RWPE1 (cell line): Measurements from ENCODE around the gene GINS1.
A peak's percentile ranks its signal among the peaks of the same experiment; 100 is the strongest.

Experiments used
- CTCF ChIA-PET: fragments of 350-600 bp; sonication (Branson Sonifier 250); formaldehyde crosslinking; extraction: SDS; loops from one replicate; lab custom pipeline; 2021; lab: Yijun Ruan, JAX
- POLR2A ChIA-PET: fragments of 400-600 bp; formaldehyde crosslinking; extraction: SDS; loops from one replicate; lab custom pipeline; 2020; ENCODE audit warnings: antibody characterized with exemption; ENCODE audit not compliant: low non-redundant PET; lab: Yijun Ruan, JAX
- DNase-seq: peaks from one replicate; pipeline ENCODE4 v3.0.0; 2012; ENCODE audit warnings: low spot score
- H3K27ac ChIP-seq: fragments of 450-650 bp; 2 replicates; pipeline ENCODE4 v1.5.1; 2017
- TF ChIP-seq, protein P1 (sequence below): fragments of 450-650 bp; conservative IDR thresholded peaks from 2 replicates; pipeline ENCODE4 v1.5.1; 2017; ENCODE audit warnings: low read depth, mild to moderate bottlenecking

Gene GINS1

DNA sequence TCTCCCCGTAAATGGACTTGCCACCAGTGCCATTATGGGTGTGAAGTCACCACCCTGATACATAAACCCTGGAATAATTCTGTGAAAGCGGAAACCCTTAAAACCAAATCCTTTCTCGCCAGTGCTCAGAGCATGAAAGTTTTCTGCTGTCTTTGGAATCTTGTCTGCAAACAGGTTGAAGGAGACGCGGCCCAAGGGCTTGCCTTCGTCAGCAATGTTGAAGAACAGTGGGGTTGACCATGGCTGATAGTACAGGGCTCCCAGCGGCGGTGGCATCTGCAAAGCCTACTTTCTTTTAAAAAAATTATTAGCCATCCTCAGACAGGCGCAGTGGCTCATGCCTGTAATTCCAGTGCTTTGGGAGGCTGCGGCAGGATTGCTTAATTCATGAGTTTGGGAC, 38.9 kb upstream of the GINS1 start:
- no peak overlapping the region for H3K27ac ChIP-seq
- ChIA-PET CTCF (no interaction called here), POLR2A (no interaction called here)
- TF ChIP-seq, protein P1, sequence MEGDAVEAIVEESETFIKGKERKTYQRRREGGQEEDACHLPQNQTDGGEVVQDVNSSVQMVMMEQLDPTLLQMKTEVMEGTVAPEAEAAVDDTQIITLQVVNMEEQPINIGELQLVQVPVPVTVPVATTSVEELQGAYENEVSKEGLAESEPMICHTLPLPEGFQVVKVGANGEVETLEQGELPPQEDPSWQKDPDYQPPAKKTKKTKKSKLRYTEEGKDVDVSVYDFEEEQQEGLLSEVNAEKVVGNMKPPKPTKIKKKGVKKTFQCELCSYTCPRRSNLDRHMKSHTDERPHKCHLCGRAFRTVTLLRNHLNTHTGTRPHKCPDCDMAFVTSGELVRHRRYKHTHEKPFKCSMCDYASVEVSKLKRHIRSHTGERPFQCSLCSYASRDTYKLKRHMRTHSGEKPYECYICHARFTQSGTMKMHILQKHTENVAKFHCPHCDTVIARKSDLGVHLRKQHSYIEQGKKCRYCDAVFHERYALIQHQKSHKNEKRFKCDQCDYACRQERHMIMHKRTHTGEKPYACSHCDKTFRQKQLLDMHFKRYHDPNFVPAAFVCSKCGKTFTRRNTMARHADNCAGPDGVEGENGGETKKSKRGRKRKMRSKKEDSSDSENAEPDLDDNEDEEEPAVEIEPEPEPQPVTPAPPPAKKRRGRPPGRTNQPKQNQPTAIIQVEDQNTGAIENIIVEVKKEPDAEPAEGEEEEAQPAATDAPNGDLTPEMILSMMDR = no peak
- DNase-seq = no peak

DNA sequence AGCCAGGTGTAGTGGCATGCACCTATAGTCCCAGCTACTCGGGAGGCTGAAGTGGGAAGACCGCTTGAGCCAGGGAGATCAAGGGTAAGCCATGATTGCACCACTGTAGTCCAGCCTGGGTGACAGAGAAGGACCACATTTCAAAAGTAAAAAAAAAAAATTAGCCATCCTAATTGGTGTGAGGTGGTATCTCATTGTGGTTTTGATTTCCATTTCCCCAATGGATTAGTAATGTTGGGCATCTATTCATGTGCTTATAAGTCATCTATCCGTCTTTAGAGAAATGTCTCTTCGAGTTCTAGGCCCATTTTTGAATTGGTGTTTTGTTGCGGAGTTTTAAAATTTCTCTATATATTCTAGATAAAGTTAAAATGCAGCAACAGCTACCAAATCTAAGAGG, 38.5 kb upstream of the GINS1 start:
- no peak for DNase-seq
- no peak overlapping the region for H3K27ac ChIP-seq
- TF ChIP-seq, protein P1 = no peak
- CTCF ChIA-PET = interaction anchor here (0.7 kb wide), 1 partner anchor 84 kb away, joined by 6 read pairs; no protein-coding TSS in a partner anchor
- POLR2A ChIA-PET = no interaction called here

DNA sequence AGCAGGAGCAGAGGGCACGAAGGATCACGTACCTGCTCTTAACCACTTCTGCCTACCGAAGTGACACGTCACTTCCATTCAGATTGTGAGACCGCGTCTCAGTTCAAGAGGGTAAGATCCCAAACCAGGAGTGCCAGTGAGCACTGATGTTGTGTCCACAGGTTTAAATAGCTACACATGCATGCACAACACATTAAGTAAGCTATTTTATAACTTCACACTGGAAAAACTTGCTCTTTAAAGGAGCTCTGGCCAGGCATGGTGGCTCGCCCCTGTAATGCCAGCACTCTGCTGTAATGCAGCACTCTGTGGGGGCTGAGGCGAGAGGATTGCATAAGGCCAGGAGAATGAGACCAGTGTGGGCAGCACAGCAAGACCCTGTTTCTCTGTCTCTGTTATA, 37.9 kb upstream of the GINS1 start:
- H3K27ac ChIP-seq = no peak overlapping the region
- CTCF ChIA-PET = interaction anchor here (0.6 to 0.7 kb wide), 2 partner anchors 85 to 381 kb away, joined by 4 to 6 read pairs; no protein-coding TSS in a partner anchor
- TF ChIP-seq, protein P1 = no peak
- no peak for DNase-seq
- POLR2A ChIA-PET = no interaction called here

DNA sequence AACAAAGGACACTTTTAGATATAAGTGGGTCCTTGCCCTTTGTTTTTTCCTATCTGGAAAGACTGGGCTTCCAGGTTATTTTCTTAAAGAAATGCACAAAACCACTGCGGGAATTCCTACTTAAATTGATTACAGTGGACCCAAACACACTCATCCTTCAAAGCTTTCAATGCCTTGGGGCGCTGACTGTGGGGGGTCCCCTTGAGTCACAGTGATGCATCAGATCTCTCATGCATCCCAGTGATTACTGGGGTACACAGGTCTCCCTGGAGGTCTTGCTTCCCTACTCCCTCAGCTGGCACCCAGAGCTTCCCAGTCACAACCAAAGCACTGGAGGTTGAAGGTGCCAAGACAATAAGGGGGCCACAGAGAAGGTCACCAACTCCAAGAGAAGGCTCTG, 37.5 kb upstream of the GINS1 start:
- no peak for DNase-seq
- no peak overlapping the region for H3K27ac ChIP-seq
- POLR2A ChIA-PET = no interaction called here
- TF ChIP-seq, protein P1 = no peak
- CTCF ChIA-PET = interaction anchor here (0.6 to 0.7 kb wide), 2 partner anchors 85 to 380 kb away, joined by 4 to 6 read pairs; no protein-coding TSS in a partner anchor

DNA sequence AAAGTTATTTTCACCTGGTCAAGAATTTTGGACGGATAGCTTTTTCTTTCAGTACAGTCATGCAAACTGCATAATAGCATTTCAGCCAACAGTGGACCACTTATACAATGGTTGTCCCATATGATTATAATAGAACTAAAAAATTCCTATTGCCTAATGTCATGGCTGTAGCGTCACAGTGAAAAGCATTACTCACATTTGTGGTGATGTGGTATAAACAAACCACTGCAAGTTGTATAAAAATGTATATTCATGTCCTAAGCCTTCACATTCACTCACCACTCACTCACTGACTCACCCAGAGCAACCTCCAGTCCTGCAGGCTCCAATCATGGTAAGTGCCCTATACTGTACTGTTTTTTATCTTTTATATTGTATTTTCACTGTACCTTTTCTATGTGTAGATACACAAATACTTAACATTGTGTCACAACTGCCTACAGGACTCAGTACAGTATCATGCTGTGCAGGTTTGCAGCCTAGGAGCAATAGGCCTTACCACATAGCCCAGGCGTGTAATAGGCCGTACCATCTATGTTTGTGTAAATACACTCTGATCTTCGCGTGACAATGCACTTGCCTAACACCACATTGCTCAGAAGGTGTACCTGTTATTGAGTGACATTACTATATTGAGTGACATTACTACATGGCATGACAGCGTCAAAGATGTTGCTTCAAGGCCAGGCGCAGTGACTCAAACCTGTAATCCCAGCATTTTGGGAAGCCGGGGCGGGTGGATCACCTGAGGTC, 34.7 kb upstream of the GINS1 start:
- peak; percentile 35 for DNase-seq
- CTCF ChIA-PET = no interaction called here
- TF ChIP-seq, protein P1 = no peak
- POLR2A ChIA-PET = no interaction called here
- no peak overlapping the region for H3K27ac ChIP-seq

DNA sequence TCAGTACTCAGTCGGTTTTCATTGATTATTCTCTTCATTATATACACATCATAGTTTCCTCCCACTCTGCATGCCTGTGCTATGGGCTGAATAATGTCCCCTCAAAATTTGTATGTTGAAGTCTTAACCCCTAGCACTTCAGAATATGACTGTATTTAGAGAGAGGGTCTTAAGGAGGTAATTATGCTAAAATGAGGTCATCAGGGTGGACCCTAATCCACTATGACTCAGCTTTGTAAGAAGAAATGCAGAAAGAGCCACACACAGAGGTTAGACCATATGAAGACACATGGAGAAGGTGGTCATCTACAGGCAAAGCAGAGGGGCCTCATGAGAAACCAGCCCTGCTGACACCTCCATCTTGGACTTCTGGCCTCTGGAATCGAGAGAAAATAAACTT, 32.6 kb upstream of the GINS1 start:
- no peak overlapping the region for H3K27ac ChIP-seq
- POLR2A ChIA-PET = no interaction called here
- CTCF ChIA-PET = no interaction called here
- no peak for DNase-seq
- TF ChIP-seq, protein P1 = no peak
